Small intestine (tissue), 16 donors: ENCODE measurements around the gene TMCC2. TPM values are rescaled to one million over a fixed set of nuclear protein-coding genes. Genes with fewer than 3 reads are reported as not detected.
"Not testable (repeated sequence)": the region's sequence is repeated elsewhere in the genome, so short reads cannot be mapped to it uniquely, and the experiment has no call there.

ENCODE experiments used
- DNase-seq, 2 donors: peaks; one replicate each; pipeline versions ENCODE4 v3.0.0 to v3.0.0-alpha.2; 2013
- FAIRE-seq: peaks from 2 replicates; lab custom pipeline; 2012; peaks lifted over from hg19 to GRCh38; lab: Jason Lieb, UNC
- H3K27ac ChIP-seq, 3 donors: one replicate each; pipeline ENCODE4 v1.5.1; 2013; ENCODE audit warnings: low read length in 2 of 3, mild to moderate bottlenecking in 2 of 3, control low read depth in 1 of 3, inconsistent platforms in 1 of 3, low read depth in 1 of 3, moderate library complexity in 1 of 3
- H3K27me3 ChIP-seq, 3 donors: one replicate each; pipeline ENCODE4 v1.6.1; 2013; ENCODE audit warnings: low read length in 3 of 3, inconsistent platforms in 1 of 3; ENCODE audit not compliant: control insufficient read depth in 3 of 3, insufficient read depth in 3 of 3
- H3K36me3 ChIP-seq, 3 donors: one replicate each; pipeline ENCODE4 v1.6.1; 2013; ENCODE audit warnings: low read length in 3 of 3, inconsistent platforms in 1 of 3, low read depth in 1 of 3, mild to moderate bottlenecking in 1 of 3, moderate library complexity in 1 of 3; ENCODE audit not compliant: control insufficient read depth in 3 of 3, insufficient read depth in 2 of 3
- H3K4me1 ChIP-seq, 3 donors: one replicate each; pipeline ENCODE4 v1.6.1; 2013; ENCODE audit warnings: low read length in 2 of 3, inconsistent platforms in 1 of 3, low read depth in 1 of 3, mild to moderate bottlenecking in 1 of 3, moderate library complexity in 1 of 3; ENCODE audit not compliant: control insufficient read depth in 3 of 3, insufficient read depth in 2 of 3
- H3K4me3 ChIP-seq, 3 donors: one replicate each; pipeline ENCODE4 v1.5.1; 2013; ENCODE audit warnings: low read length in 3 of 3, control low read depth in 1 of 3, inconsistent platforms in 1 of 3, low read depth in 1 of 3, mild to moderate bottlenecking in 1 of 3, moderate library complexity in 1 of 3
- H3K9me3 ChIP-seq, 2 donors: one replicate each; pipeline ENCODE4 v1.6.1; 2013; ENCODE audit warnings: low read depth in 1 of 2, low read length in 1 of 2; ENCODE audit not compliant: control insufficient read depth in 2 of 2, insufficient read depth in 1 of 2
- WGBS, 3 donors: extraction: QIAGEN DNeasy Blood & Tissue Kit; methylation state at CpG; one replicate each; pipeline ENCODE4 v1.1.7; 2013; 5-methylcytosine and 5-hydroxymethylcytosine counted together
- long read RNA-seq, 10 donors: transcript quantifications; one replicate each; lab custom pipeline, GENCODE V29; 2026
- polyA plus RNA-seq, 4 donors: library from polyadenylated mRNA; stranded (reverse) in 3 of 4; unstranded in 1 of 4; fragments of 200-250 nt in 3 of 4; fragments of 120-200 nt in 1 of 4; gene quantifications; one replicate each; pipeline versions ENCODE4 v1.2.1 to v1.2.3, GENCODE V29; 2013
- donor health status: healthy with polysubstance abuse.
- donor health status: control.
- donor health status: control.
- donor health status: Bipolar disorder and iron deficiency.
- donor health status: healthy.

TMCC2 gene
- polyA plus RNA-seq, result 1 to 10 TPM in 2 of 4 donors, under 1 TPM in 2; 0.54 to 1.7 (median 0.96) TPM
- long read RNA-seq, donor 1, result 0 reads
- long read RNA-seq, donor 2, partial matches to known transcripts, result 0 of 1 reads
- long read RNA-seq, donor 2, other reads (novel, unspliced or antisense), result 0 of 1 reads
- long read RNA-seq, donor 3, result 0 reads
- long read RNA-seq, donor 4, result 0 reads
- long read RNA-seq, donor 5, result 0 reads
- long read RNA-seq, donor 6, partial matches to known transcripts, result 0 of 1 reads
- long read RNA-seq, donor 6, other reads (novel, unspliced or antisense), result 0 of 1 reads
- long read RNA-seq, donor 7, result 0 reads
- long read RNA-seq, donor 8, result 0 reads
- long read RNA-seq, donor 9, result 0 reads
- long read RNA-seq, donor 10, result 0 reads

GRCh38 chr1:205227584-205228013 is at the start of gene TMCC2:
TMCC2 (plus strand) TSS chr1:205227946; CDS start chr1:205228565, 619 bp downstream.
- Histone ChIP-seq H3K9me3 (no peaks in the 10 kb centered on the region), H3K27me3 (peaks cover 0 to 31% (median 2%) of the 10 kb centered on the region in 3 donors), H3K27ac (no peak within 1 kb of the TSS), H3K4me1 (peaks cover 0 to 12% (median 3%) of the 10 kb centered on the region in 3 donors), H3K4me3 (peak within 1 kb of the TSS; percentile 49 to 67 (median 59)), H3K36me3 (no peaks in the 10 kb centered on the region)
- peak; percentile 56 to 86 for DNase-seq
- no peak for FAIRE-seq
- WGBS, 3 donors, result 0 to 1% (median 1%) methylated on average over 42 to 44 of the region's 44 CpGs

GRCh38 chr1:205179842-205180241 is 47.9 kb upstream of the TMCC2 start:
- WGBS, 3 donors, result 78 to 88% (median 79%) methylated on average over 2 of the region's 2 CpGs
- Histone ChIP-seq H3K27ac (no peak overlapping the region), H3K27me3 (no peaks in the 10 kb centered on the region), H3K36me3 (peaks cover 0 to 25% (median 2%) of the 10 kb centered on the region in 3 donors), H3K9me3 (no peaks in the 10 kb centered on the region), H3K4me3 (no peak overlapping the region), H3K4me1 (peaks cover 0 to 3% (median 0%) of the 10 kb centered on the region in 3 donors)
- FAIRE-seq, result no peak
- no peak for DNase-seq

GRCh38 chr1:205180331-205180730 is 47.4 kb upstream of the TMCC2 start:
- WGBS, 3 donors, result 89 to 98% (median 95%) methylated on average over 6 of the region's 7 CpGs
- not testable (repeated sequence) for H3K9me3 ChIP-seq, DNase-seq, FAIRE-seq, H3K4me3 ChIP-seq, H3K27me3 ChIP-seq, H3K4me1 ChIP-seq
- Histone ChIP-seq H3K36me3 (peaks cover 0 to 20% (median 4%) of the 10 kb centered on the region in 3 donors), H3K27ac (peak overlapping the region in 1 of 3 donors; percentile 24)

- Histone ChIP-seq H3K4me1 (no peaks in the 10 kb centered on the region), H3K4me3 (no peak overlapping the region), H3K36me3 (peaks cover 0 to 21% (median 7%) of the 10 kb centered on the region in 3 donors), H3K27me3 (no peaks in the 10 kb centered on the region), H3K9me3 (no peaks in the 10 kb centered on the region), H3K27ac (no peak overlapping the region)
- DNase-seq, result no peak
- 94 to 98% (median 94%) methylated on average over 2 of the region's 2 CpGs for WGBS, 3 donors
- FAIRE-seq, result no peak
Observed at GRCh38 chr1:205182930-205183329, 44.8 kb upstream of the TMCC2 start.

GRCh38 chr1:205183676-205184335 is 43.9 kb upstream of the TMCC2 start:
- no peak overlapping the region for H3K27ac ChIP-seq
- FAIRE-seq, result no peak
- 53 to 64% (median 58%) methylated on average over 4 of the region's 4 CpGs for WGBS, 3 donors

GRCh38 chr1:205186191-205186590 is 41.6 kb upstream of the TMCC2 start:
- no peaks in the 10 kb centered on the region for H3K9me3 ChIP-seq
- DNase-seq (no peak), FAIRE-seq (no peak)
- peaks cover 0 to 1% (median 0%) of the 10 kb centered on the region in 3 donors for H3K4me1 ChIP-seq
- H3K4me3 ChIP-seq, result no peak overlapping the region
- peaks cover 0 to 19% (median 7%) of the 10 kb centered on the region in 3 donors for H3K36me3 ChIP-seq
- H3K27me3 ChIP-seq, result no peaks in the 10 kb centered on the region
- H3K27ac ChIP-seq, result no peak overlapping the region

More at GRCh38 chr1:205183676-205184335, 43.9 kb upstream of the TMCC2 start:
- Histone ChIP-seq H3K27me3 (no peaks in the 10 kb centered on the region), H3K4me3 (no peak overlapping the region), H3K9me3 (no peaks in the 10 kb centered on the region), H3K36me3 (peaks cover 0 to 21% (median 7%) of the 10 kb centered on the region in 3 donors), H3K4me1 (no peaks in the 10 kb centered on the region)
- no peak for DNase-seq

GRCh38 chr1:205187420-205187819 is 40.3 kb upstream of the TMCC2 start:
- Histone ChIP-seq H3K4me1 (peaks cover 0 to 3% (median 0%) of the 10 kb centered on the region in 3 donors), H3K27ac (no peak overlapping the region), H3K36me3 (peaks cover 0 to 13% (median 7%) of the 10 kb centered on the region in 3 donors), H3K4me3 (no peak overlapping the region), H3K27me3 (no peaks in the 10 kb centered on the region), H3K9me3 (no peaks in the 10 kb centered on the region)
- WGBS, 3 donors, result 93 to 97% (median 97%) methylated on average over 10 of the region's 10 CpGs
- DNase-seq (no peak), FAIRE-seq (no peak)

GRCh38 chr1:205188098-205188497 is 39.6 kb upstream of the TMCC2 start:
- DNase-seq (no peak), FAIRE-seq (no peak)
- Histone ChIP-seq H3K36me3 (peaks cover 0 to 13% (median 6%) of the 10 kb centered on the region in 3 donors), H3K9me3 (no peaks in the 10 kb centered on the region), H3K27me3 (no peaks in the 10 kb centered on the region), H3K4me1 (peaks cover 0 to 3% (median 0%) of the 10 kb centered on the region in 3 donors), H3K27ac (no peak overlapping the region), H3K4me3 (no peak overlapping the region)
- 70 to 76% (median 75%) methylated on average over 2 of the region's 2 CpGs for WGBS, 3 donors
